T-cell (primary cell): Measurements from ENCODE around the gene SPEM1. TPM values are rescaled to one million over a fixed set of nuclear protein-coding genes. Genes with fewer than 3 reads are reported as not detected.

Experiments
- ATAC-seq, 4 experiments: fragments of 200-7000 bp in 3 of 4; fragments of 150-1000 bp in 1 of 4; cut with Tn5 transposase; replicated peaks in 1 of 4; 1 replicate in 3 of 4; 2 replicates in 1 of 4; pipeline ENCODE4 v1.10.0; 2021; ENCODE audit warnings: moderate library complexity in 3 of 4, mild to moderate bottlenecking in 2 of 4, moderate number of reproducible peaks in 1 of 4
- CTCF ChIA-PET, 2 donors: fragments of 300-600 bp; sonication (Branson Sonifier 250); formaldehyde crosslinking; loops; one replicate each; lab custom pipeline; 2022; ENCODE audit warnings: antibody characterized with exemption in 2 of 2; lab: Charles Lee
- POLR2A ChIA-PET, 2 donors: fragments of 300-600 bp; sonication (Branson Sonifier 250); formaldehyde crosslinking; loops; one replicate each; lab custom pipeline; 2022; ENCODE audit warnings: antibody characterized with exemption in 2 of 2; lab: Charles Lee
- DNase-seq, 35 experiments: peaks; one replicate each; pipeline versions ENCODE4 v3.0.0 to v3.0.0-alpha.2; 2013 to 2023
- H3K27ac ChIP-seq: one replicate; pipeline ENCODE4 v1.5.1; 2013; ENCODE audit warnings: low read length
- H3K27me3 ChIP-seq, 2 experiments: replicated peaks in 1 of 2; 1 replicate in 1 of 2; 2 replicates in 1 of 2; pipeline versions ENCODE4 v1.6.1 to v1.7.0; 2013; ENCODE audit warnings: low read length in 1 of 2, mixed read lengths in 1 of 2; ENCODE audit not compliant: control insufficient read depth in 2 of 2, insufficient read depth in 2 of 2; ENCODE audit errors: extremely low read depth in 1 of 2
- H3K36me3 ChIP-seq, 2 donors: 1 replicate in 1 of 2; 2 replicates in 1 of 2; pipeline versions ENCODE4 v1.6.1 to v1.7.0; 2013; ENCODE audit warnings: low read length in 1 of 2; ENCODE audit not compliant: control insufficient read depth in 2 of 2, insufficient read depth in 1 of 2; ENCODE audit errors: extremely low read depth in 1 of 2
- H3K4me1 ChIP-seq, 2 experiments: 1 replicate in 1 of 2; 2 replicates in 1 of 2; pipeline versions ENCODE4 v1.6.1 to v1.7.0; 2013; ENCODE audit warnings: low read length in 2 of 2, mixed read lengths in 1 of 2; ENCODE audit not compliant: insufficient read depth in 2 of 2, control insufficient read depth in 1 of 2; ENCODE audit errors: extremely low read depth in 1 of 2
- H3K4me3 ChIP-seq, 2 donors: 1 replicate in 1 of 2; 2 replicates in 1 of 2; pipeline versions ENCODE4 v1.5.1 to v1.7.0; 2013; ENCODE audit warnings: mild to moderate bottlenecking in 2 of 2, low read length in 1 of 2, moderate library complexity in 1 of 2; ENCODE audit not compliant: control insufficient read depth in 1 of 2; ENCODE audit errors: extremely low read depth in 1 of 2
- H3K9me3 ChIP-seq: 2 replicates; pipeline ENCODE4 v1.7.0; 2013
- H3K27ac Mint-ChIP-seq, 2 donors: one replicate each; pipeline ENCODE4 v1.8.0; 2020 to 2021; ENCODE audit warnings: mild to moderate bottlenecking in 2 of 2, mixed read lengths in 2 of 2
- H3K27me3 Mint-ChIP-seq, 2 donors: one replicate each; pipeline ENCODE4 v1.8.0; 2021 to 2022; ENCODE audit warnings: mixed read lengths in 2 of 2
- H3K36me3 Mint-ChIP-seq: one replicate; pipeline ENCODE4 v1.8.0; 2021; ENCODE audit warnings: mixed read lengths
- H3K4me1 Mint-ChIP-seq, 3 donors: one replicate each; pipeline ENCODE4 v1.8.0; 2020 to 2022; ENCODE audit warnings: mixed read lengths in 3 of 3, mild to moderate bottlenecking in 1 of 3
- H3K4me3 Mint-ChIP-seq, 3 donors: one replicate each; pipeline ENCODE4 v1.8.0; 2020 to 2022; ENCODE audit warnings: mild to moderate bottlenecking in 3 of 3, mixed read lengths in 3 of 3, moderate library complexity in 3 of 3
- H3K9me3 Mint-ChIP-seq, 3 donors: one replicate each; pipeline ENCODE4 v1.8.0; 2020 to 2022; ENCODE audit warnings: mixed read lengths in 3 of 3
- WGBS: methylation state at CpG from one replicate; pipeline ENCODE4 v1.1.5; 2013; ENCODE audit warnings: missing lambda C conversion rate; ENCODE audit not compliant: insufficient coverage; 5-methylcytosine and 5-hydroxymethylcytosine counted together
- total RNA-seq, 35 experiments: library from RNA in 6 of 35; stranded (reverse) in 6 of 35; fragments of 120-200 nt in 1 of 35; gene quantifications; one replicate each; pipeline versions ENCODE4 v1.2.1 to v1.2.4 and lab custom pipeline; 2013 to 2026

The SPEM1 gene
- total RNA-seq (not detected), total RNA-seq (lab: John Stamatoyannopoulos, UW) (0 to 0.05 (median 0) reads per million in 29 experiments)
- not detected for total RNA-seq (2013)

GRCh38 chr17:7419819-7420610 lies at the start of gene SPEM1:
TSS of gene SPEM1 (plus strand) at chr17:7420324. CDS start at chr17:7420385, 61 bp downstream.
- Mint-ChIP-seq H3K27ac (no peak within 1 kb of the TSS), H3K36me3 (no peaks in the 10 kb centered on the region), H3K4me3 (no peak within 1 kb of the TSS), H3K9me3 (no peaks in the 10 kb centered on the region), H3K27me3 (peaks cover 0 to 4% of the 10 kb centered on the region in 2 donors), H3K4me1 (no peaks in the 10 kb centered on the region)
- Histone ChIP-seq H3K27ac (no peak within 1 kb of the TSS), H3K4me3 (no peak within 1 kb of the TSS), H3K4me1 (no peaks in the 10 kb centered on the region), H3K36me3 (no peaks in the 10 kb centered on the region), H3K9me3 (no peaks in the 10 kb centered on the region), H3K27me3 (peaks cover 0 to 21% of the 10 kb centered on the region in 2 experiments)
- WGBS = 86% methylated on average over 16 of the region's 17 CpGs
- DNase-seq (no peak), ATAC-seq (no peak)
- CTCF ChIA-PET = no interaction called here
- POLR2A ChIA-PET = interaction anchor here in 1 of 2 donors (0.6 kb wide), 1 partner anchor 839 kb away, joined by 6 read pairs; no protein-coding TSS in a partner anchor

GRCh38 chr17:7370853-7371252 lies 49.3 kb upstream of the SPEM1 start:
- H3K4me3 Mint-ChIP-seq = no peak overlapping the region
- H3K4me1 ChIP-seq = no peaks in the 10 kb centered on the region
- H3K4me1 Mint-ChIP-seq = no peaks in the 10 kb centered on the region
- DNase-seq (no peak), ATAC-seq (no peak)
- no CpG with 5 or more reads among the region's 4 CpGs for WGBS
- no peak overlapping the region for H3K4me3 ChIP-seq
- H3K9me3 ChIP-seq = no peaks in the 10 kb centered on the region
- no peaks in the 10 kb centered on the region for H3K36me3 Mint-ChIP-seq
- CTCF ChIA-PET = no interaction called here
- no peaks in the 10 kb centered on the region for H3K36me3 ChIP-seq
- H3K27ac Mint-ChIP-seq = no peak overlapping the region
- peaks cover 0 to 22% of the 10 kb centered on the region in 2 experiments for H3K27me3 ChIP-seq
- H3K27me3 Mint-ChIP-seq = peaks cover 3 to 8% of the 10 kb centered on the region in 2 donors
- no peak overlapping the region for H3K27ac ChIP-seq
- no peaks in the 10 kb centered on the region for H3K9me3 Mint-ChIP-seq
- POLR2A ChIA-PET = no interaction called here

- CTCF ChIA-PET = interaction anchor here in 1 of 2 donors (0.6 to 1.0 kb wide), 2 partner anchors 12 to 26 kb away, joined by 3 to 4 read pairs; no protein-coding TSS in a partner anchor
- no peaks in the 10 kb centered on the region for H3K4me1 Mint-ChIP-seq
These were observed 45.8 kb upstream of the SPEM1 start for GRCh38 chr17:7374353-7374752.

GRCh38 chr17:7379134-7379533 lies 41.0 kb upstream of the SPEM1 start:
- no CpG with 5 or more reads among the region's 3 CpGs for WGBS
- no peak for DNase-seq
- ChIA-PET POLR2A (no interaction called here), CTCF (interaction anchor here in 1 of 2 donors (0.7 kb wide), 1 partner anchor 57 kb away, joined by 3 read pairs; no protein-coding TSS in a partner anchor)
- Histone ChIP-seq H3K4me1 (peaks cover 0 to 15% of the 10 kb centered on the region in 2 experiments), H3K27ac (no peak overlapping the region), H3K9me3 (no peaks in the 10 kb centered on the region), H3K4me3 (no peak overlapping the region), H3K36me3 (no peaks in the 10 kb centered on the region), H3K27me3 (peaks cover 3 to 52% of the 10 kb centered on the region in 2 experiments)
- ATAC-seq = no peak
- Mint-ChIP-seq H3K4me1 (peaks cover 7 to 17% (median 9%) of the 10 kb centered on the region in 3 donors), H3K27me3 (peaks cover 33 to 38% of the 10 kb centered on the region in 2 donors), H3K36me3 (peaks cover 3% of the 10 kb centered on the region), H3K27ac (no peak overlapping the region), H3K9me3 (peaks cover 0 to 5% (median 4%) of the 10 kb centered on the region in 3 donors), H3K4me3 (no peak overlapping the region)

More at GRCh38 chr17:7374353-7374752, 45.8 kb upstream of the SPEM1 start:
- ATAC-seq (no peak), DNase-seq (no peak)
- Histone ChIP-seq H3K4me1 (no peaks in the 10 kb centered on the region), H3K4me3 (no peak overlapping the region), H3K9me3 (no peaks in the 10 kb centered on the region), H3K27me3 (peaks cover 0 to 27% of the 10 kb centered on the region in 2 experiments), H3K36me3 (no peaks in the 10 kb centered on the region), H3K27ac (no peak overlapping the region)
- WGBS = 71% methylated on average over 1 of the region's 2 CpGs
- H3K36me3 Mint-ChIP-seq = peaks cover 3% of the 10 kb centered on the region
- H3K27me3 Mint-ChIP-seq = peaks cover 8 to 14% of the 10 kb centered on the region in 2 donors
- H3K9me3 Mint-ChIP-seq = peaks cover 0 to 4% (median 4%) of the 10 kb centered on the region in 3 donors
- H3K4me3 Mint-ChIP-seq = no peak overlapping the region
- POLR2A ChIA-PET = interaction anchor here (0.6 kb wide), 2 partner anchors 12 to 24 kb away, joined by 3 to 4 read pairs; no protein-coding TSS in a partner anchor
- no peak overlapping the region for H3K27ac Mint-ChIP-seq

GRCh38 chr17:7380321-7380720 lies 39.8 kb upstream of the SPEM1 start:
- no peak overlapping the region for H3K27ac Mint-ChIP-seq
- Histone ChIP-seq H3K9me3 (no peaks in the 10 kb centered on the region), H3K27me3 (peaks cover 3 to 52% of the 10 kb centered on the region in 2 experiments), H3K4me3 (no peak overlapping the region), H3K36me3 (no peaks in the 10 kb centered on the region), H3K4me1 (peaks cover 0 to 24% of the 10 kb centered on the region in 2 experiments), H3K27ac (no peak overlapping the region)
- peaks cover 3% of the 10 kb centered on the region for H3K36me3 Mint-ChIP-seq
- peaks cover 13 to 21% (median 17%) of the 10 kb centered on the region in 3 donors for H3K4me1 Mint-ChIP-seq
- ChIA-PET CTCF (interaction anchor here in 1 of 2 donors (0.6 kb wide), 1 partner anchor 13 kb away, joined by 3 read pairs; no protein-coding TSS in a partner anchor), POLR2A (no interaction called here)
- peaks cover 0 to 5% (median 4%) of the 10 kb centered on the region in 3 donors for H3K9me3 Mint-ChIP-seq
- peaks cover 30 to 34% of the 10 kb centered on the region in 2 donors for H3K27me3 Mint-ChIP-seq
- ATAC-seq (no peak), DNase-seq (no peak)
- WGBS = 88% methylated on average over 6 of the region's 7 CpGs
- no peak overlapping the region for H3K4me3 Mint-ChIP-seq

GRCh38 chr17:7380855-7381683 lies 39.1 kb upstream of the SPEM1 start, which contains the start of gene TNK1:
TSS of gene TNK1 (plus strand) at chr17:7381089. CDS start at chr17:7382927, 1,838 bp downstream.
- ChIA-PET POLR2A (no interaction called here), CTCF (interaction anchor here in 1 of 2 donors (0.6 kb wide), 1 partner anchor 14 kb away, joined by 3 read pairs; no protein-coding TSS in a partner anchor)
- no peak for DNase-seq
- Histone ChIP-seq H3K36me3 (no peaks in the 10 kb centered on the region), H3K4me1 (peaks cover 0 to 24% of the 10 kb centered on the region in 2 experiments), H3K4me3 (no peak within 1 kb of the TSS), H3K27me3 (peaks cover 3 to 50% of the 10 kb centered on the region in 2 experiments), H3K9me3 (no peaks in the 10 kb centered on the region), H3K27ac (no peak within 1 kb of the TSS)
- H3K27me3 Mint-ChIP-seq = peaks cover 30 to 34% of the 10 kb centered on the region in 2 donors
- peaks cover 13 to 21% (median 17%) of the 10 kb centered on the region in 3 donors for H3K4me1 Mint-ChIP-seq
- H3K27ac Mint-ChIP-seq = no peak within 1 kb of the TSS
- 17% methylated on average over 39 of the region's 52 CpGs for WGBS
- no peak for ATAC-seq
- peak within 1 kb of the TSS in 1 of 3 donors; percentile 69 for H3K4me3 Mint-ChIP-seq
- peaks cover 3% of the 10 kb centered on the region for H3K36me3 Mint-ChIP-seq
- peaks cover 0 to 5% (median 4%) of the 10 kb centered on the region in 3 donors for H3K9me3 Mint-ChIP-seq
